NCI-H1694 treated with DMSO at 0.1 percent for 48 hours (cell line): ENCODE measurements around the gene DAPK1.

Source experiments
- DNase-seq: peaks from one replicate; lab custom pipeline; 2025; lab: John Stamatoyannopoulos, UW

Gene DAPK1

DNA sequence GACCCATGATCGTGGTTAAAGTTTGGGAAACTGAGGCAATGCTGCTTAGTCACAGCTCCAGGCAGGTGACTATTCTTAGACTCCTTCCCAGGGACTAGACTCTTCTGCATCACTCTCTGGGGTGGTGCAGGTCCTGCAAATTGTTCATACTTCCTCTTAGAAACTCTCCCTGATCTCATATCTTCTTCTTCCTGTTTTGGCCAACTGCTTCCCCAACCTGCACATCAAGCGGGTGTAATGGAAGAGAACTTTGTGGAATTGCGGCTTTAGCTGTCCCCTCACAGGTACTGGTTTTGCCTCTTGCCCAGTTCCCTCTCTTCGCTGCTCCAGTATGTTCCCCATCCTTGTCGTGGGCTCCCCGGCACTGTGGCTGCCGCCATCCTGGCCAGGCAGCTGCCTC is 116.7 kb downstream of the DAPK1 start:
- no peak for DNase-seq

DNA sequence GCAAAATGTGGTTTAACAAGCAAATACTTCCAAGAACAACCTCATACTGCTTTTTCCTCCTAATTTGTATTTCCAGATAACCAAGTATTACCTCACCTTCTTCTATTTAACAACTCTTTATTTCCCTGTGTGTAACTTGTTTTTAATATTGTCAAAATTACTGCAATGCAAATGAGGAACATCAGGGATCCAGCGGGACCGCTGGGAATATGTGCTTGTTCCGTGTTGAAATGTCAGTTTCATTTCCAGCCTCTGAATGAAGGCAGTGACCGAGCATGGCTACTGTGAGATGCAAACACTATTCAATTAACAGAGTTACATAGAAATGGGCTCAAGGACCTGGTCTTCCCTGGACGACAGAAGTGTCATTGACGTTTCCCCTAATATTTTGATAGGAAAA is 117.5 kb downstream of the DAPK1 start:
- DNase-seq: no peak

DNA sequence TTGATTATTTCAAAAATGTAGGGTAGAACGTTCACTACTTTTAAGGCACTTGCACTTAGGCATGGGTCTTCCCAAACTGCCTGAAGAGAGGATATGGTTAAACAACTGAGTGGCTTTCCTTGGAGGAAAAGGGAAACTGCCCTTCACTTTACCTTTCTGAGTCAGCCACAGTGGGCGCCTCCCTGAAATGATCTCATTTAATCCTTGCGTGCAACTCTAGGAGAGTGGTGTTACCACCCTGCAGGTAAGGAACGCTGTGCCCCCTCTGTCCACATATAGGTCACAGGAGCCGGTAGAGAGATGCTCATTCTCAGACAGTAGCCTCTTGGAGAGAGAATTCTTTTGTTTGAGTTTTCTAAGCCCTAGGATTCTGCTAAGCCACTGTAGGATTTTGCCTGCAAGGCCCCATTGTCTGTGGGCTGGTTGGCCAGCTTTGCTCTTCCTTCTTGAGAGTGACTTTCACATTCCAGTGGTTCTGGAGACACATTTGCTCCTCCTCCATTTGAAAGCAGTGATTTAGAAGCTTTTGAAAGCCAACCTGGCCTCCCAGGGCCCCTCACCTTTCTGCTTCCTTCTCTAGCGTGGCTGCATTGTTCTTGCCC is 118.0 kb downstream of the DAPK1 start:
- DNase-seq: no peak

DNA sequence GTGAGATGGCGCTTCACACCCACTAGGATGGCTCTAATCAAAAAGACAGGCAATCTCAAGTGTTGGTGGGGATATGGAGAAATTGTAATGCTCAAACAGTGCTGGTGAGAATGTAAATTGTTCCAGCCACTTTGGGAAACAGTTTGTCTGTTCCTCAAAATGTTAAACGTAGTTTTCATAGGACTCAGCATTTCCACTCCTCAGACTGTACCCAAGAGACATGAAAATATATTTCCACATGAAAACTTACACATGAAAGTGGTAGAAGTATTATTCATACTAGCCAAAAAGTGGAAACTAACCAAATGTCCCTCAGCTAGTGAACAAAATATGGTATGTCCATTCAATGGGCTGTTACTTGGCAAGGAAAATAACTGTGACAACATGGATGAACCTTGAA is 120.6 kb downstream of the DAPK1 start:
- no peak for DNase-seq

DNA sequence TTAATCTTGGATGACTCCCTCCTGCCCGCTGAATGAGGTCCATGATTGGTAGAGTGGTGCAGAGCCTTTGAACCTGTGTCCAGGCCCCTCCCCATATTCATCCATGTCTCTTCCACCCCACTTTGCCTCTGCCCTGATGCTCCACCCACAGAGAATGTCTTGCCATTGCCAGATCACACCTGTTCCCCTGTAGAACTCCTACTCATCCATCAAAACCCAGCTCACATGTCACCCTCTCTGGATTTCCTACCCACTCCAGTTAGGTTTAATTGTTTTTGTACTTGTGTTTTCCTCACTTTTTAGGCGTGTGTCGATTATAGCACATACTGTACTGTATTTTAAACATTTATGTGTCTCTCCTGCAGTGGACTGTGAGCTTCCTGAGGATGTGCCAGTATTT is 121.3 kb downstream of the DAPK1 start:
- no peak for DNase-seq

DNA sequence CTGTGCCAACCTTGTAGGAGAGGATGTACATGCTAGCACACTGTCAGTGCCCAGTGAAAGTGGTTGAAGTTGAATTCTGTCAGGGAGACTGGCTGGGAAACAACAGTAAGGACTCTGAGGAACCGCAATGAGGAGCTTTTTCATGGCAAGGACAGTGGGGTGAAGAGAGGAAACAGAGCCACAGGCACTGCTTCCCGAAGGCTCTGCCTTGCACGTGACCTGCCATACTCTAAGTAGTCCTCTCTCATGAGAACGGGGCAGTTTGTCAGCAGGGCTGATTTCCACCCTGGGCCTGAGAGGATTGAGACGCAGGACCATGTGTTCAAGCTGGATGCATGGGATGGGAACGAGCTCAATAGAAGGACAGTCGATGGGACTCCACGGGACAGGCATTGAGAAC is 121.7 kb downstream of the DAPK1 start:
- DNase-seq: no peak

DNA sequence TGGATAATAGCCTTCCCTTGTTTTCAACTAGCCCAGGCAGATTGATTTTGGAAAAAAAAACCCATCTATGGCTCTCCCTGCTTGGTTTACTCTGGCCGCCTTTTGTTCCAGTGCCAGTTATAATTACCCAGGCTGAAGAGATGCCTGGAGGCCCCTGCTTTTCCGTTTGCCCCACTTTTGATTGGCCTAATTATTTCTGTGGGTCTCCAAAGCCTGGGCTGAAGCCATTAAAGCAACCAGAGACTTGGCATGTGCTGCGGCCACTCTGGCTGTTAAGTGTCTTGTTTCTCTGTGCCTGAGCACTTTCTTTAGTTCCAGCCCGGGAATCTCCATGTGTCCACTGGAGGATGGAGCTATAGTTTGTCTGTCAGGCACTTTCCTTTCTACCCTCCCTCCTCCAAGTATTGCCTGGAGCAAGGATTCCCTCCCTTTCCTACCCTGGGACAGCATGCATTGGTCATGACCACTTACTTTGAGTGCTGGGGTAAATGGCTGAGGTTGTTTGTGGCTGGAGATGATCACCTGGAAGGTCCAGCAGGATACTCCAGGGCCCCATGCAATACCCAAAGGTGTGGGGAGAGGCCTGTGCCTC is 123.2 kb downstream of the DAPK1 start:
- DNase-seq: no peak

DNA sequence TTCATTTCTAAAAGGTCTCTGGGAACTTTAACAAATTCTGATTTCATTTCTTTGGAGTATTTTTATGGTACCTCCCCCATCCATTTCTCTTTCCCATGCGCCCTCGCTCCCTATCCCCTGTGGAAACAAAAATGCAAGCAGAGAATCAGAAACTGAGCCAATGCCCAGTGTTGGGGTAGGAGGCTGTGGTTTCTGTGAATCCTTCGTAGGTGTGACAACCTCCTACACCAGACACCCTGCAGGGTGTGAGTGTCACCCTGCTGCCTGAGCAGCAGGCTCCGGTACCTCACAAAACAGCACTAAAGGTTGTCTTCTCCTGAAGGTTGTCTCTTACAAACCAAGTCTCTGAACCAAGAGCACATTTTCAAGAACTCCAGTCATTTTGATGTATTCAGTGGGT is 124.4 kb downstream of the DAPK1 start:
- no peak for DNase-seq

GRCh38 chr9:87622923-87623322 is 125.3 kb downstream of the DAPK1 start:
- no peak for DNase-seq

DNA sequence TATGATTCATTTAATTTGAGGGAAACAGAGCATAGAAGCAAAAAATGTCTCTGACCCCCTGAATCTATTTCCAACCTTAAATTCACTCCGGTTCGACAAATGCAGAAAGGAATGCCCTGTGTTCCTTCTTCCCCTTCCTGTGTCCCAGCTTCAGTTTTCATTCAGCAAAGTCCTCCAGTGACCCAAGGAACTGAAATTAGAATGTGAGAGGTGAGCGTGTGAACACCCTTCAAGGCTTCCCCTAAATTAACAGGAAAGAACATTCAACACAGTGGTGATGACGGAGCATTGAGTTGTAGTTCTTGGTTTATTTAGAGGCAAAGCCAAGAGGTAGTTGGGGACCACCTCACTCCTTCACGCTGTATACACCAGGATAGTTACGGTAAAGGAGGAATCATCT is 130.7 kb downstream of the DAPK1 start:
- no peak for DNase-seq

DNA sequence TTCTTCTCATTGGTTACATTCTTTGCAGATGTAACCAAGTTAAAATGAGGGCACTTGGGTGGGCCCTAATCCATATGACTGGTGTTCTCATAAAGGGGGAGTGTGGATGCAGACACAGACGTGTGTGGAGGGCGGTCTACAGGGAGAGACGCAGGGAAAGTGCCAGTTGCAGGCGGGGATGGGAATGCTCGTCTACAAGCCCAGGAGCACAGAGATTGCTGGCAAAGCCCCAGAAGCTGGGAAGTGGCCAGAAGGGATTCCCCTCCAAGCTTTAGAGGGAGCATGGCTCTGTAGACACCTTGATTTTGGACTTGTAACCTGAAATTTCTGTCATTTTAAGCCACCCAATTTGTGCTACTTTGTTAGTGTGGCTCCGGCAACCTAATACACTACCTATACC is 131.4 kb downstream of the DAPK1 start:
- no peak for DNase-seq

DNA sequence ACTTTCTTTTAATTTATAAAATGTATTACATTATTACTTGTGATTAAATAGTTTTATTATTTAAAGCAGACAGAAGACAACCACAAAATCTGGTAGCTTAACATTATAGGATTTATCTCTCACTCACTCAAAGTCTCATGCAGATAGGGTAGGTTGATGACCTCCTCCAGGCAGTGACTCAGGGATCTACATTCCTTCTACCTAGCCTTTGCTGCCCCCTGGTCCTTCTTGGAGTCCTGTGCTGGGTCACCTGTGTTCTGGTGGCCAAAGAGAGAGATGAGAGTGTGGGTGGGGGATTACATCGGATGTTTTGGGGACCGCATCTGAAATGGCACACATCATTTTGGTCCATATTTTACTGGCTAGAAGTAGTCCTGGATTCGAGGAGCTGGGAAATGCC is 132.6 kb downstream of the DAPK1 start:
- no peak for DNase-seq

DNA sequence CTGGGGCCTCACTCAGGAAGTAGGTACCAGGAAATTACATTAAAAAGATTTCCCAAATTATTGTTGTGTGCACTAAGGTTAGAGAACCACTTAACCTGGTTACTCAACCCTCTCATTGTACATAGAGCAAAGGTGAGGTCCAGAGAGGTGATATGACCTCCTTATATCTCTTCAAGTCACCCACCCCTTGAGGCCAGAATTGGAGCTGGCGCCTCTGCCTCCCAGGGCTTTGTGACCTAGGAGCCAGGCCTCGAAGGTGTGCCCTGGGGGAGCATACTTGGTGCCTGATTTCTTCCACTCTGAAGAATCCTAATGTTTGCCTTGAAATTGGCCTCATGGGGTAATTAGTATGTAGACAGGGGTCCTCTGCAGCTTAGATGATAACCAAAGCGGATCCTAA is 133.2 kb downstream of the DAPK1 start:
- no peak for DNase-seq

DNA sequence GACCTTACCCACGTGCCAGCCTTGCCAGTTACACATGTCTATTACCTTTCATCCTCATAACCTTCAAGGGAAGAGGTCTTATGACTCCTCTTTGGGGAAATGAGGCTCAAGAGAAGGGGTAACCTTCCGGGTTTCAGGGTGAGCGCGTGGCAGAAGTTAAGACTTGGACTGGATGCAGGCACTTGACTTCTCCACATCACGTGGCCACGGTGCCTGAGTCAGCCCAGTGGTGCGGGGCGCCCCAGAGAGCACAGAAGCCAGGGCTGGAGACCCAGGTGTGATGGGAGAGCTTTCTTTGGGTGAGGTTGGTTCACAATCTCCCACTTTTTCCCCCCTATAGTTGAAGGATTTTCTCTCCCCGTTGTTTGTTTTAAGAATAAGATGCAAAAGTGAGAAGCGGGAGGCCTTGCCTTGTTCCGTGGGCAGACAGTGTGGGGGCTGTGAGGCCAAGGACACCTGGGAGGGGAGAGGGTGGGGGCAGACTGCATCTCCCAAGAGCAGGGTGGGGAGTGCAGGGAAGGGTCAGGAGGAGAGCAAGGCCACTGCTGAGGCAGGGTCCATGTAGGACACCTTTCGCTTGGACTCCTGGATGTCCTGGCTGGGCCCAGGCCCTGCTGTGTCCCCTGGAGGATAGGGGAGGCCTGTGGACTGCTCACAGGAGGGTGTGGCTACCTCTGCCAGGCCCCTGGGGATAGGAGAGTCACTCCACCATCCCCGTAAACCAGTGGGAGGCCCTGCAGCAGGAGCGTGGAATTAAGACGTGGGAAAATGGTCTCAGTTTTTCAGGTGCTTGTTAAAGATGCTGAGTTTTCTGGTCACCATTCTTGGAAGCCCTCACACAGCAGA is 138.2 kb downstream of the DAPK1 start:
- DNase-seq: no peak

DNA sequence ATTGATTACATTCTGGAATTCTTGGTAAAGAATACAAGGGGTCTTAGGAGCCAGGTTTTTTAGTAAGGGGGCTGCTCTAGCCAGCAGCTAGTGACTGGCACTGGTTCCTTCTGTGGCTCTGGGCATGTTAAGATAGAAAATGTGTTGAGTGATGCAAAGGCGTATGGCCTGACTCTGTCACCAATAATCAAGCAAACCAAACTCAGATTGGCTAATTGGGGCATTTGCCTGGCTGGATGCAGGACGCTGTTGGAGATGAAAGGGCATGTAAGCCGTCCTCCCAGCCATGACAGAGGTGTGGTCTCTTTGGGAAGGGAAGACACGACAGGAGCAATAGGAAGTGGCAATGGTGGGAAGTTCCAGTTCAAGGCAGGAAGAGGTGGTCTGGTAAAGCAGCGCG is 140.6 kb downstream of the DAPK1 start:
- DNase-seq: no peak

- no peak for DNase-seq
Observed at GRCh38 chr9:87639949-87640348, 142.3 kb downstream of the DAPK1 start.

GRCh38 chr9:87640385-87640795 is 142.7 kb downstream of the DAPK1 start:
- no peak for DNase-seq

GRCh38 chr9:87641067-87641466 is 143.4 kb downstream of the DAPK1 start:
- no peak for DNase-seq

DNA sequence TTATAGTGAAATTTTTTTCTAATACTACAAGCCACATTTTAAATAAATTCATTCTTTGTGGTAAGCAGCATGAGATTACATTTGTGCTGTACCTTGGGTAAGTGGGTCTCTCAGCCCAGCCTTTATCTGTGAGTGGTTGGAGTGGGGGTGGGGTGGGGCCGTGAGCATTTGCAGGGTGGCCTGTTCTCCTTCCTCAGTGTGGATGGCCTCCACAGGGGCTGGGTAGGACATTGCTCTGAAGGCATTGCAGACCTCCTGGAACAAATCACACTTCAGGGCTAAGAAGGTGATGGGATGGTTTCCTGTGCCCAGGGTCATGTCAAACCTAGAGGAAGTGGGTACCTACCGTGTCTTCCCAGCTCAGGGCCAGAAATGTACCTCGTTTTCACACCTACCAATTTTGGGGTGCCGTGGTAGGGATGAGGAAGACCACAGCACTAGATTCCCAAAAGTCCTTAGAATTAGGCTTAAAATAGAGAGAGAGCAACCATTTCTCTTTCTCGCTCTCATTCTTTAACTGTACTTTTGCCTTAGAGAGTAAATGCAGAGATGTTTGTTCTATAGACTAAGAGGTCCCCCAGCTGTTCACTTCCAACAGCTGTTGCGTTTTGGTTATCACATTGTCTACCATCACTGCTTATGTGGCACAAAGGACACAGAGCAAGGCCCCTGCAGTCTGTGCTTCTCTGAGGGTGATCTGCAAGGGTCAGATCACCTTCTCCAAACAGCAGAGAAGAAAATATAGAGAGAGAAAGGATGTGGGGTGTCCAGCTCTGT is 144.9 kb downstream of the DAPK1 start:
- no peak for DNase-seq

DNA sequence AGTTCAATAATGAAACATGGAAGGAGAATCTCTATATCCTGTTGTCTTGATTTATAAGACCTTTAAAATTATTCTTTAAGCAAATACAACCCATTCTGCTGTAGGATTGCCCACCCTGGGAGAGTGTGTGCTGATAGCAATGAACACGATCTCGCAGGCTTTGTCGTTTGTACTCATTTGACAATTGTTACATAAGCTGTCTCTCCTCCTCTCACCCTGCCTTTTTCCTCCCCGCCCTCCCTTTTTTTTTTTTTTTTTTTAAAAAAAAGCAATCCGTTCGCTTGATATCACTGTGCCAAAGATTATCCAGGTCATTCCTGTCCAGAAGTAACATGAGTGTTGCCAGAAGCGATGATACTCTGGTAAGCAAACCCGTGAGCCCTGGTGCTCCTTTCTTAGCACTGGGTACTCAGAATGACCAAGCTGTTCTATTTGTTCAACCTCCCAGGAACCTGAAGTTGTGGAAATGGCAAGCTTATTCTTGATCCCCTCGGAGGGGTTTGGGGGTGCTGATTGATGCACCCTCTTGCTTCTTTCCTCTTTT is 145.5 kb downstream of the DAPK1 start:
- DNase-seq: no peak

GRCh38 chr9:87643778-87644570 is 146.3 kb downstream of the DAPK1 start:
- no peak for DNase-seq

DNA sequence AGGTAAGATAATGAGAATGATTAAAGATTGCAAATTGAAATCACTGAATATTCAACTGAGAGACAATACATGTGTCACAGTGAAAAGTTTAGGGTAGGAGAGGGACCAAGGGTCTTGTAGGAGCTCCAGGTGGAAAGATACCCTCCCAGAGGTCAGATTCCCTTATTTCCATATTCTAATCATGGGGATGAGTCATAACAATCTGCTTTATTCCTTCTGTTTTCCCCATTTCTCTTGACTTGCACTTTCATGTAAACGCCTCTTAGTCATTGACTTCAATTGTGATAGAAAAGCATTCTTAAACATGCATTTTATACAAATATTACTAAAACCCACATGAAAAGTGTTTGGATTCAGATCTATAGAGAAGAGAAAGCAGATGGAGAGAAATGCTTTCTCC is 147.0 kb downstream of the DAPK1 start:
- DNase-seq: no peak
